Keratinocyte (primary cell): ENCODE results near the gene SCARF2. TPM values are rescaled to one million over a fixed set of nuclear protein-coding genes. Genes with fewer than 3 reads are reported as not detected.

Source experiments
- DNase-seq: peaks from one replicate; pipeline ENCODE4 v3.0.0-alpha.2; 2011; ENCODE audit warnings: low read depth, missing footprints, low spot score
- FAIRE-seq: peaks from 2 replicates; lab custom pipeline; 2011; peaks lifted over from hg19 to GRCh38; lab: Jason Lieb, UNC
- H2AFZ ChIP-seq: 2 replicates; pipeline ENCODE4 v1.6.0; 2012; ENCODE audit warnings: low read length, control low read depth, inconsistent platforms; ENCODE audit not compliant: control insufficient read depth
- H3K27ac ChIP-seq: 2 replicates; pipeline ENCODE4 v1.5.1; 2011; ENCODE audit warnings: low read length; ENCODE audit not compliant: control insufficient read depth, insufficient read depth
- H3K27me3 ChIP-seq: 3 replicates; pipeline ENCODE4 v1.6.0; 2011; ENCODE audit warnings: low read length; ENCODE audit not compliant: control insufficient read depth, insufficient read depth; ENCODE audit errors: extremely low read depth
- H3K36me3 ChIP-seq, 2 experiments: 2 replicates in 1 of 2; 3 replicates in 1 of 2; pipeline ENCODE4 v1.5.1; 2011; ENCODE audit warnings: low read length in 2 of 2, mild to moderate bottlenecking in 1 of 2; ENCODE audit not compliant: control insufficient read depth in 2 of 2, insufficient read depth in 2 of 2; ENCODE audit errors: extremely low read depth in 1 of 2
- H3K4me1 ChIP-seq: 3 replicates; pipeline ENCODE4 v1.5.1; 2011; ENCODE audit warnings: low read length; ENCODE audit not compliant: control insufficient read depth, insufficient read depth; ENCODE audit errors: extremely low read depth
- H3K4me2 ChIP-seq: 3 replicates; pipeline ENCODE4 v1.6.0; 2011; ENCODE audit warnings: low read depth, low read length; ENCODE audit not compliant: control insufficient read depth, insufficient read depth; ENCODE audit errors: extremely low read depth
- H3K4me3 ChIP-seq, 3 experiments: fragments of 200-600 bp in 1 of 3; sonication (generic) in 1 of 3; 2 replicates in 2 of 3; 3 replicates in 1 of 3; pipeline ENCODE4 v1.5.1; 2011 to 2016; ENCODE audit warnings: low read length in 3 of 3, mild to moderate bottlenecking in 3 of 3, control low read depth in 2 of 3, inconsistent platforms in 1 of 3, low read depth in 1 of 3, mixed read lengths in 1 of 3, mixed run types in 1 of 3, moderate library complexity in 1 of 3; ENCODE audit not compliant: control insufficient read depth in 2 of 3, insufficient read depth in 2 of 3; ENCODE audit errors: extremely low read depth in 1 of 3
- H3K79me2 ChIP-seq: 2 replicates; pipeline ENCODE4 v1.6.0; 2012; ENCODE audit warnings: low read length; ENCODE audit not compliant: control insufficient read depth, insufficient read depth
- H3K9ac ChIP-seq: 3 replicates; pipeline ENCODE4 v1.6.0; 2011; ENCODE audit warnings: low read length; ENCODE audit not compliant: control insufficient read depth, insufficient read depth; ENCODE audit errors: extremely low read depth
- H3K9me1 ChIP-seq: 3 replicates; pipeline ENCODE4 v1.6.0; 2011; ENCODE audit warnings: low read length; ENCODE audit not compliant: control insufficient read depth, insufficient read depth; ENCODE audit errors: extremely low read depth
- H3K9me3 ChIP-seq: 2 replicates; pipeline ENCODE4 v1.5.1; 2012; ENCODE audit warnings: low read depth, low read length; ENCODE audit not compliant: control insufficient read depth
- H4K20me1 ChIP-seq: 3 replicates; pipeline ENCODE4 v1.6.0; 2011; ENCODE audit warnings: low read length; ENCODE audit not compliant: control insufficient read depth, insufficient read depth; ENCODE audit errors: extremely low read depth
- CTCF ChIP-seq, 3 experiments: IDR thresholded peaks in 1 of 3; conservative IDR thresholded peaks in 1 of 3; optimal IDR thresholded peaks in 1 of 3; 2 replicates in 2 of 3; 3 replicates in 1 of 3; pipeline versions ENCODE3 to v1.5.1; 2011; ENCODE audit warnings: low read length in 3 of 3, mild to moderate bottlenecking in 3 of 3, moderate library complexity in 2 of 3, control low read depth in 1 of 3, inconsistent platforms in 1 of 3; ENCODE audit not compliant: insufficient read depth in 2 of 3; ENCODE audit errors: extremely low read depth in 1 of 3
- EZH2 ChIP-seq: IDR thresholded peaks from one replicate; pipeline ENCODE4 v1.6.1; 2012; ENCODE audit warnings: inconsistent platforms, mild to moderate bottlenecking, low read length, moderate library complexity
- dilution Hi-C: fragments of 300-500 bp; cut with MboI; formaldehyde crosslinking; loops from one replicate; pipeline ENCODE4 v1.7.0; 2020; ENCODE audit warnings: low sequenced_read_pairs; ENCODE audit not compliant: extremely low pct_ligation_motif_present
- polyA plus RNA-seq, 5 experiments: library from polyadenylated mRNA; depleted of rRNA in 3 of 5; stranded (reverse) in 3 of 5; stranded (forward) in 1 of 5; unstranded in 1 of 5; fragments of >200 nt; gene quantifications; 1 replicate in 1 of 5; 2 replicates in 3 of 5; 3 replicates in 1 of 5; pipeline versions ENCODE4 v1.2.1 to v1.2.3, GENCODE V29; 2011 to 2012; ENCODE audit warnings: missing spikeins in 2 of 5, low read depth in 1 of 5, low replicate concordance in 1 of 5

The SCARF2 gene
- polyA plus RNA-seq, 1 donor (not counting 4 experiments of a cell fraction or from before 2014, with no cell fraction given): 0.05 TPM

DNA sequence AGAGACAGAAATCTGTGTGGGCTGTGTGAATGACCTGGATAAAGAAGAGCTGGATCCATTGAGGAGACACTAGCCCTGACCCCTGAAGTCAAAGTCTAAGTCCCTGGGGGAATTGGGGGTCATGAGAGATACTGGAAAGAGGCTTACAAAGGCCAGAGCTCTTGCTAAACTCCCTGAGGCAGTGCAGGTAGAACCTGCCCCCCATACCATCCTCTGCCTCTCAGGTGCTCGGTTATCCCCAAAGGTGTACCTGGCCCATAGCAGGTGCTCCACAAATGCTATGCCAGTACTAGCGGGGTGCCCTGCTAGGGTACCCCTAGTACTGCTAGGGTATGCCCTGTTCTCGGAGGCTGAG, 19.1 kb upstream of the SCARF2 start:
- no peak for DNase-seq
- H3K4me3 ChIP-seq: no peak overlapping the region
- no peak for FAIRE-seq
- no peaks in the 10 kb centered on the region for H3K36me3 ChIP-seq
- H3K9me1 ChIP-seq: no peaks in the 10 kb centered on the region
- H3K4me2 ChIP-seq: no peak overlapping the region
- no peaks in the 10 kb centered on the region for H3K9me3 ChIP-seq
- no peaks in the 10 kb centered on the region for H3K79me2 ChIP-seq
- TF ChIP-seq EZH2: no peak
- TF ChIP-seq CTCF (optimal IDR thresholded peaks at IDR 0.05 in 1 of 3, IDR thresholded peaks at IDR 0.05 in 1 of 3, conservative IDR thresholded peaks at IDR 0.05 in 1 of 3; ENCODE audit: extremely low read depth in 1 of 3, insufficient read depth in 2 of 3, low read length in 3 of 3): no peak
- H3K4me1 ChIP-seq: no peaks in the 10 kb centered on the region
- H2AFZ ChIP-seq: no peak overlapping the region
- peaks cover 3% of the 10 kb centered on the region for H4K20me1 ChIP-seq
- no peak overlapping the region for H3K27ac ChIP-seq
- H3K27me3 ChIP-seq: no peaks in the 10 kb centered on the region
- dilution Hi-C loops: no loop called here
- H3K9ac ChIP-seq: no peak overlapping the region

- Histone ChIP-seq H3K9ac (no peak overlapping the region), H3K36me3 (no peaks in the 10 kb centered on the region), H3K79me2 (no peaks in the 10 kb centered on the region), H3K4me2 (no peak overlapping the region), H3K9me3 (no peaks in the 10 kb centered on the region), H4K20me1 (peaks cover 3% of the 10 kb centered on the region), H3K27ac (no peak overlapping the region), H3K27me3 (no peaks in the 10 kb centered on the region), H3K4me3 (no peak overlapping the region), H3K4me1 (no peaks in the 10 kb centered on the region), H3K9me1 (no peaks in the 10 kb centered on the region), H2AFZ (no peak overlapping the region)
- TF ChIP-seq CTCF (optimal IDR thresholded peaks at IDR 0.05 in 1 of 3, IDR thresholded peaks at IDR 0.05 in 1 of 3, conservative IDR thresholded peaks at IDR 0.05 in 1 of 3; ENCODE audit: extremely low read depth in 1 of 3, insufficient read depth in 2 of 3, low read length in 3 of 3) (peak; percentile 95 to 96 (median 95)), EZH2 (no peak)
- FAIRE-seq (peak; percentile 79), DNase-seq (peak; percentile 41)
- dilution Hi-C loops: no loop called here
Observed at GRCh38 chr22:20456064-20456721, 18.6 kb upstream of the SCARF2 start.
